ENCODE measurements around the gene PRKCD. TPM values are rescaled to one million over a fixed set of nuclear protein-coding genes. Genes with fewer than 3 reads are reported as not detected.

The PRKCD gene
- total RNA-seq, 1 donor from 2014 or later: 78.4 TPM

DNA sequence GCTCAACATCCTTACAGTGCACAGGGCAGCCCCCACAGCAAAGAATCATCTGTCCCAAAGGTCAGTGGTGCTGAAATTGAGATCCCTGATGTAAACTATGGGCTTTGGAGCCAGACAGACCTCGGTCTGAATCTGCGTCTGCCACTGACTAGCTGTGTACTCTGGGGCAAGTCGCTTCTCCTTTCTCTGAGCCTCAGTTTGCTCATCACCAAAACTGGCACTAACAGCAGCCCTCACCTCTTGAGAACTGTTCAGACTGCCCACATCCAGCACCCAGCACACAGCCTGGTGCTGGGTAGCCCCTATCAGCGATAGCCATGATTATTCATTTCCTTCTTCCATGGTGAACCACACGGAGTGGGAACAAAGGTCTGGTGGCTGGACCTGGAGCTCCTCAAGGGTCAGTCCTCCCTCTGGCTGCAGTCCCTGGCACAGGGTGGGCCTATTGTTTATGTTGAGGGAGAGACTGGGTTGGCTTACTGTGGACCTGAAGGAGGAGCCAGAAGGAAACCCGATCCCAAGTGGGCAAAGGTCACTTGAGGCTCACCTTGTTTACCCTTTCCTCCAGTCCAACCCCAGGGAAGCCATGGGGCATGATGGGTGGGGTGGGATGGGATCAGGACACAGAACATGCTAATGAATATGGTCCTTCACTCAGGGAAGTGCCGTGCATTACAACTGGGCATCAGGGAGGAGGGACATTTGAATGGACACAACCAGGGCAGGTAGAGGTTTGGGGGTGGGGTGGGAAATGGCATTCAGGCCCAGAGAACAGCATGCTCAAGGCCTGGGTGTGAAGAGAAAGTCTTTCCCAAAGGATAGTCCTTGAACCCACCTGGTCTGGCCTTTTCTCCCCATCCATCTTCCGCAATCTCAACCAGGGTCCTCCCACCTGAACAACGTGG lies 1.6 kb upstream of the PRKCD start:
- no peak for DNase-seq
- ATAC-seq: no peak
- H3K4me3 ChIP-seq: no peak overlapping the region
- no peaks in the 10 kb centered on the region for H3K9me3 ChIP-seq
- intact Hi-C loops (cut with DNase I): no loop called here
- H3K36me3 ChIP-seq: no peaks in the 10 kb centered on the region
- no peak overlapping the region for H3K27ac ChIP-seq
- no peaks in the 10 kb centered on the region for H3K27me3 ChIP-seq
- H3K4me1 ChIP-seq: peaks cover 47% of the 10 kb centered on the region
- no peak for TF ChIP-seq CTCF (IDR thresholded peaks at IDR 0.05)

DNA sequence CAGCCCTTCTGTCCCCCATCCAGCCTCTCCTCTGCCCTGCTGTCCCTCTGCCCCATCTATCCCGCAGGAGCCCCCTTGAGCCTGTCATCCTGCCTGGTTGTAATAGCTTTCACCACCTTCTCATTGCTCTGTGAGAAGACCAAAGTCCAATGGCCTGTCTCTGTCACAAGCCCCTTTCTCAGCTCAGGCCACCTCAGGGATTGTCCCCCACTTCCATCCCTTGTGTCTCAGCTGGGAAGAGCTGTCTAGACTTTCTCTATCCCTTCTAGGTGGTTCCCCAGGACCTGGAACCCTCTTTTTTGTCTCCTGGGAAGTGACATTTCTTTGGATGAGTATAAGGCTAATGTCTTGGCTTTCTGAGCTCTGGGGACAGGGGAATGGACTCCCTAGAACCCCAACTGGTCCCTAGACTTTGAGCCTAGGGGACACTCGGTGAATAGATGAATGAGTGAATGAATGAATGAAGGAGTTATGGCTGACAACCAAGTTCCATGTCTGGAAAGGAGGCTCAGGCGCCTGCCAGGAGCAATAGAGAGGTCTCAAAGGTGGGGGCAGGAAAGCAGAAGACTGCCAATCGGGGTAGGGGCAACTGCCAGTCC lies 849 bp upstream of the PRKCD start:
- TF ChIP-seq CTCF (IDR thresholded peaks at IDR 0.05): no peak
- no peaks in the 10 kb centered on the region for H3K9me3 ChIP-seq
- H3K27me3 ChIP-seq: no peaks in the 10 kb centered on the region
- peaks cover 47% of the 10 kb centered on the region for H3K4me1 ChIP-seq
- H3K4me3 ChIP-seq: peak overlapping the region; percentile 82
- ATAC-seq (no peak), DNase-seq (no peak)
- no peaks in the 10 kb centered on the region for H3K36me3 ChIP-seq
- intact Hi-C loops (cut with DNase I): no loop called here
- H3K27ac ChIP-seq: peak overlapping the region; percentile 90

- Histone ChIP-seq H3K27ac (peak overlapping the region; percentile 90), H3K4me1 (peaks cover 55% of the 10 kb centered on the region), H3K4me3 (peak overlapping the region; percentile 82), H3K27me3 (no peaks in the 10 kb centered on the region), H3K36me3 (no peaks in the 10 kb centered on the region), H3K9me3 (no peaks in the 10 kb centered on the region)
- DNase-seq: peak; percentile 81
- peak; percentile 0 for ATAC-seq
- intact Hi-C loops (cut with DNase I): no loop called here
- TF ChIP-seq CTCF (IDR thresholded peaks at IDR 0.05): no peak
Measured at GRCh38 chr3:53161450-53161819, 426 bp downstream of the PRKCD start.

DNA sequence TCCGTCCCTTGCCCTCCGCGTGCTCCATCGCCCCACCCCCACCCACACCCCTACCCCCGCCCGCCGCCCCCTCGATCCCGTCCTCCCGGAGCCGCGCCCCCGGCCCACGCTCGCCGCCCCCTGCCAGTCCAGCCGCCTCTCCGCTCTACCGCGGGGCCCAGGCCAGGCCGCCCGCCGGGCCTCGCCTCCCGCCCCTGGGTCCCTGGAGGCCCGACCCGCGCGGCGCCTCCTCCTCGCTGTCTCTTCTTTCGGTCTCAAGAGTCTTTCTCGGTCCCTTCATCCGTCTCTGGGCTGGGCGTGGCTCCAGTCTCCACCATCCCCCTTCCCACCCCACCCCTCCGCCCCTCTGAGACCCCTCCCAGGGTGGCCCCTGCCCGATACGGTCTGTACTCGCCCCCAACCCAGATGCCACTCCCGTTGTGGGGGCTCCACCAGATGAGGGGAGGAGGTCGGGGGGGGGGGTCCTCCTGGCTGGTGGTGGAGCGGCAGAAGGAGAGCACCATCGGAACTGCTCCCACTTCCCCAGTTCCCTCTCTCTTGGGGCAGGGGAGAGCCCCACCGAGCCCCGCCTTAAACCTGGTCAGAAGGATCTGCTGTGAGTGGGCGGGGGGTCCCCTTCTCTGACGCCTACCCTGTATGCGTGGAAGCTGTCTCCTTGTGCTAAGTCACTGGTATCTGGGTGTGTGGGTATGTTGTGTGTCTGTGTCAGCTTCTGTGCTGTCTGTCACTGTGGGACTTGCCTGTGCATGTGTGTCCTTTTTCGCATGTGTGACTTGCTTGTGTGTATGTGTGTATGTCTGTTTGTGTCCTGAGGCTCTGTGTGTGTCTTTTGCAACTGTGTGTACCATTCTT lies 1.0 kb downstream of the PRKCD start:
- peak; percentile 0 for ATAC-seq
- peak; percentile 76 for DNase-seq

More for the DNA sequence above, 1.0 kb downstream of the PRKCD start:
- Histone ChIP-seq H3K4me3 (peak overlapping the region; percentile 82), H3K27ac (peak overlapping the region; percentile 90), H3K36me3 (no peaks in the 10 kb centered on the region), H3K9me3 (no peaks in the 10 kb centered on the region), H3K27me3 (no peaks in the 10 kb centered on the region), H3K4me1 (peaks cover 62% of the 10 kb centered on the region)
- TF ChIP-seq CTCF (IDR thresholded peaks at IDR 0.05): no peak
- intact Hi-C loops (cut with DNase I): no loop called here
